ENCODE data around the gene LMAN2L. TPM values are rescaled to one million over a fixed set of nuclear protein-coding genes. Genes with fewer than 3 reads are reported as not detected.

LMAN2L gene
- total and polyA plus RNA-seq, 12 donors = 12.3 to 36.8 (median 15.8) TPM

- Histone ChIP-seq H3K36me3 (replicated peaks in 1 of 2) (no peaks in the 10 kb centered on the region), H3K4me3 (no peak overlapping the region), H3K27me3 (no peaks in the 10 kb centered on the region), H3K4me1 (replicated peaks in 1 of 2) (peaks cover 0 to 9% of the 10 kb centered on the region in 2 donors), H3K27ac (no peak overlapping the region), H3K9me3 (replicated peaks in 1 of 3) (no peaks in the 10 kb centered on the region)
- TF ChIP-seq, protein P1, sequence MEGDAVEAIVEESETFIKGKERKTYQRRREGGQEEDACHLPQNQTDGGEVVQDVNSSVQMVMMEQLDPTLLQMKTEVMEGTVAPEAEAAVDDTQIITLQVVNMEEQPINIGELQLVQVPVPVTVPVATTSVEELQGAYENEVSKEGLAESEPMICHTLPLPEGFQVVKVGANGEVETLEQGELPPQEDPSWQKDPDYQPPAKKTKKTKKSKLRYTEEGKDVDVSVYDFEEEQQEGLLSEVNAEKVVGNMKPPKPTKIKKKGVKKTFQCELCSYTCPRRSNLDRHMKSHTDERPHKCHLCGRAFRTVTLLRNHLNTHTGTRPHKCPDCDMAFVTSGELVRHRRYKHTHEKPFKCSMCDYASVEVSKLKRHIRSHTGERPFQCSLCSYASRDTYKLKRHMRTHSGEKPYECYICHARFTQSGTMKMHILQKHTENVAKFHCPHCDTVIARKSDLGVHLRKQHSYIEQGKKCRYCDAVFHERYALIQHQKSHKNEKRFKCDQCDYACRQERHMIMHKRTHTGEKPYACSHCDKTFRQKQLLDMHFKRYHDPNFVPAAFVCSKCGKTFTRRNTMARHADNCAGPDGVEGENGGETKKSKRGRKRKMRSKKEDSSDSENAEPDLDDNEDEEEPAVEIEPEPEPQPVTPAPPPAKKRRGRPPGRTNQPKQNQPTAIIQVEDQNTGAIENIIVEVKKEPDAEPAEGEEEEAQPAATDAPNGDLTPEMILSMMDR (IDR thresholded peaks at IDR 0.05) = no peak
- TF ChIP-seq POLR2A (IDR thresholded peaks at IDR 0.05) = no peak
- intact Hi-C loops (cut with DNase I) = no loop called here
- 86 to 95% (median 95%) methylated on average over 5 of the region's 5 CpGs for WGBS, 4 donors
- no peak for DNase-seq
These were observed 76.7 kb downstream of the LMAN2L start for GRCh38 chr2:96663177-96663576.

DNA sequence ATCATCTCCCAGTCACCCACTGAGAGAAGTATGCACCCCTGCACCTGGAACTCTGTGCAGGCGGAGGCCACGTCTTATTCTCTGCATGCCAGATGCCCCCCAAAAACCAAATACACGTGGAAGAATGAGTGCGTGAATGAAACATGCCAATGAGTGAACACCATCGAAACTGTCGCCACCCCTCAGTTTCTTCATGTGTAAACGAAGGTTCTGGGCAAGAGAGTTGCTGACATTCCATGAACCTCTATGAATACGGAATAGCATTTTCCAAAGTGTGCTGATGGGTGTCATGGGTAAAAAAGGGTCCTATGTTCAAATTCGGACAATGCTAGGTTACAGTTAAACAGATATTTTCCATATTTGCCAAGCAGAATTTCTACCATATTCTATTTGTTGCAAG is 77.5 kb downstream of the LMAN2L start:
- WGBS, 4 donors = 86 to 92% (median 89%) methylated on average over 9 of the region's 9 CpGs
- H3K36me3 ChIP-seq (replicated peaks in 1 of 2) = no peaks in the 10 kb centered on the region
- no peak for DNase-seq
- TF ChIP-seq POLR2A (IDR thresholded peaks at IDR 0.05) = no peak
- TF ChIP-seq, protein P1 (IDR thresholded peaks at IDR 0.05) = no peak
- H3K27ac ChIP-seq = no peak overlapping the region
- intact Hi-C loops (cut with DNase I) = no loop called here
- H3K4me3 ChIP-seq = no peak overlapping the region
- peaks cover 0 to 9% of the 10 kb centered on the region in 2 donors for H3K4me1 ChIP-seq (replicated peaks in 1 of 2)
- H3K27me3 ChIP-seq = no peaks in the 10 kb centered on the region
- no peaks in the 10 kb centered on the region for H3K9me3 ChIP-seq (replicated peaks in 1 of 3)

DNA sequence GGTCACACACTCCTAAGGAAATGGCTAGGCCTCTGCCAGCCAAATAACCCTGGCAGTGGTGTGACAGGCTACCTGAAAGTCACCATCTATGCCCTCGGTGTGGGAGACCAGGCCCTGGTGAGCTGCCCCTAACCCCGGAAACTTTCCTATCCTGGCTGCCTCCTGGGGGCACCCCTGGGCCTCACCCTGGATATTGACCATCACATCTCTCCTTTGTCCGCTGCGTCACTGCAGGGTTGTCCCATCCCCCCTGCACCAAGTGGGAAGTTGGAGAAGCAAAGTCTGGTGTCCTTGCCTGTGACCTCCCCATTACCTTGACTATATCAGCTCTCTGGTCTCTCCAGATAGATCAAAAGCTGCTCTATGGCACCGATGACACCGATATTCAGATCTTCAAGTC is 78.5 kb downstream of the LMAN2L start:
- H3K27me3 ChIP-seq = no peaks in the 10 kb centered on the region
- no peaks in the 10 kb centered on the region for H3K36me3 ChIP-seq (replicated peaks in 1 of 2)
- 75 to 81% (median 79%) methylated on average over 6 of the region's 6 CpGs for WGBS, 4 donors
- intact Hi-C loops (cut with DNase I) = no loop called here
- H3K9me3 ChIP-seq (replicated peaks in 1 of 3) = no peaks in the 10 kb centered on the region
- peaks cover 0 to 9% of the 10 kb centered on the region in 2 donors for H3K4me1 ChIP-seq (replicated peaks in 1 of 2)
- TF ChIP-seq, protein P1 (IDR thresholded peaks at IDR 0.05) = no peak
- TF ChIP-seq POLR2A (IDR thresholded peaks at IDR 0.05) = no peak
- no peak overlapping the region for H3K27ac ChIP-seq
- no peak for DNase-seq
- no peak overlapping the region for H3K4me3 ChIP-seq

GRCh38 chr2:96656540-96656939 is 83.3 kb downstream of the LMAN2L start:
- Histone ChIP-seq H3K27ac (no peak overlapping the region), H3K9me3 (replicated peaks in 1 of 3) (no peaks in the 10 kb centered on the region), H3K27me3 (no peaks in the 10 kb centered on the region), H3K36me3 (replicated peaks in 1 of 2) (no peaks in the 10 kb centered on the region), H3K4me3 (no peak overlapping the region), H3K4me1 (replicated peaks in 1 of 2) (no peaks in the 10 kb centered on the region)
- TF ChIP-seq, protein P1 (IDR thresholded peaks at IDR 0.05) = no peak
- no peak for TF ChIP-seq POLR2A (IDR thresholded peaks at IDR 0.05)
- no peak for DNase-seq
- intact Hi-C loops (cut with DNase I) = no loop called here

Other genes starting within 250 kb of the LMAN2L start
- under 1 TPM in 2 of 9 donors, not detected in 7; 0.11 to 0.41 TPM for gene NEURL3, start 234.7 kb downstream of the LMAN2L start, total RNA-seq
- under 1 TPM in 2 of 3 donors, not detected in 1; 0.03 to 0.24 TPM for gene NEURL3, start 234.7 kb downstream of the LMAN2L start, polyA plus RNA-seq
- 10 to 100 TPM in 6 of 9 donors, 1 to 10 TPM in 2, under 1 TPM in 1; 0.94 to 25.4 (median 13.7) TPM for gene ARID5A, start 203.3 kb downstream of the LMAN2L start, total RNA-seq
- gene ARID5A, start 203.3 kb downstream of the LMAN2L start, polyA plus RNA-seq = 10 to 100 TPM in 2 of 3 donors, 1 to 10 TPM in 1; 1.3 to 39.6 (median 26.1) TPM
- gene KANSL3, start 101.8 kb downstream of the LMAN2L start, total RNA-seq = 10 to 100 TPM; 31.7 to 58.3 (median 42.1) TPM
- 10 to 100 TPM; 22.3 to 33.5 (median 26.2) TPM for gene KANSL3, start 101.8 kb downstream of the LMAN2L start, polyA plus RNA-seq
- gene FER1L5, start 97.3 kb downstream of the LMAN2L start, total RNA-seq = under 1 TPM in 8 of 9 donors, not detected in 1; 0.06 to 0.87 (median 0.17) TPM
- under 1 TPM; 0.02 to 0.32 (median 0.07) TPM for gene FER1L5, start 97.3 kb downstream of the LMAN2L start, polyA plus RNA-seq
- gene CNNM4, start 20.8 kb upstream of the LMAN2L start, total RNA-seq = 1 to 10 TPM; 3.1 to 7.7 (median 4.4) TPM
- 1 to 10 TPM; 2.2 to 4.9 (median 3.2) TPM for gene CNNM4, start 20.8 kb upstream of the LMAN2L start, polyA plus RNA-seq
- gene CNNM3, start 76.2 kb upstream of the LMAN2L start, total RNA-seq = 10 to 100 TPM; 10.3 to 42.4 (median 23.6) TPM
- 10 to 100 TPM in 2 of 3 donors, 1 to 10 TPM in 1; 6.7 to 11.9 (median 10.5) TPM for gene CNNM3, start 76.2 kb upstream of the LMAN2L start, polyA plus RNA-seq
- 1 to 10 TPM; 1.1 to 4.8 (median 3.5) TPM for gene ANKRD23, start 104.0 kb upstream of the LMAN2L start, total RNA-seq
- 10 to 100 TPM in 1 of 3 donors, 1 to 10 TPM in 2; 1.5 to 10.6 (median 5.3) TPM for gene ANKRD23, start 104.0 kb upstream of the LMAN2L start, polyA plus RNA-seq
- gene ANKRD39, start 118.0 kb upstream of the LMAN2L start, total RNA-seq = 10 to 100 TPM; 17.0 to 49.5 (median 21.1) TPM
- gene ANKRD39, start 118.0 kb upstream of the LMAN2L start, polyA plus RNA-seq = 10 to 100 TPM in 2 of 3 donors, 1 to 10 TPM in 1; 9.2 to 39.5 (median 25.5) TPM
- 10 to 100 TPM; 11.4 to 31.6 (median 27.7) TPM for gene SEMA4C, start 130.0 kb upstream of the LMAN2L start, total RNA-seq
- gene SEMA4C, start 130.0 kb upstream of the LMAN2L start, polyA plus RNA-seq = 10 to 100 TPM in 2 of 3 donors, 1 to 10 TPM in 1; 4.4 to 23.4 (median 14.6) TPM
- gene FAM178B, start 246.5 kb upstream of the LMAN2L start, total RNA-seq = under 1 TPM in 1 of 9 donors, not detected in 8; 0.32 TPM
- gene FAM178B, start 246.5 kb upstream of the LMAN2L start, polyA plus RNA-seq = under 1 TPM in 1 of 3 donors, not detected in 2; 0.51 TPM